Duodenal mucosa (tissue), 2 donors: ENCODE data around the gene EFR3B.
"Not testable (repeated sequence)": the region's sequence is repeated elsewhere in the genome, so short reads cannot be mapped to it uniquely, and the experiment has no call there.

Experiments used
- H3K27ac ChIP-seq: one replicate; pipeline ENCODE4 v1.7.0; 2013; ENCODE audit warnings: low read depth, low read length
- H3K27me3 ChIP-seq, 2 donors: one replicate each; pipeline ENCODE4 v1.7.0; 2013; ENCODE audit warnings: low read length in 2 of 2, control low read depth in 1 of 2; ENCODE audit not compliant: insufficient read depth in 2 of 2, control insufficient read depth in 1 of 2
- H3K36me3 ChIP-seq, 2 donors: one replicate each; pipeline ENCODE4 v1.7.0; 2013; ENCODE audit warnings: low read length in 2 of 2, control low read depth in 1 of 2; ENCODE audit not compliant: insufficient read depth in 2 of 2, control insufficient read depth in 1 of 2
- H3K4me1 ChIP-seq, 2 donors: one replicate each; pipeline ENCODE4 v1.7.0; 2013; ENCODE audit warnings: low read length in 2 of 2, control low read depth in 1 of 2; ENCODE audit not compliant: insufficient read depth in 2 of 2, control insufficient read depth in 1 of 2
- H3K4me3 ChIP-seq, 2 donors: one replicate each; pipeline ENCODE4 v1.7.0; 2013; ENCODE audit warnings: low read length in 2 of 2, low read depth in 1 of 2
- H3K9ac ChIP-seq, 2 donors: one replicate each; pipeline ENCODE4 v1.7.0; 2013; ENCODE audit warnings: low read length in 2 of 2, low read depth in 1 of 2
- H3K9me3 ChIP-seq, 2 donors: one replicate each; pipeline ENCODE4 v1.7.0; 2013; ENCODE audit warnings: low read length in 2 of 2, control low read depth in 1 of 2; ENCODE audit not compliant: control insufficient read depth in 1 of 2

Gene EFR3B

GRCh38 chr2:25132299-25132635 is 90.4 kb downstream of the EFR3B start:
- no peak overlapping the region for H3K27ac ChIP-seq
- no peaks in the 10 kb centered on the region for H3K9me3 ChIP-seq
- no peaks in the 10 kb centered on the region for H3K36me3 ChIP-seq
- H3K9ac ChIP-seq: no peak overlapping the region
- H3K4me3 ChIP-seq: peak overlapping the region; percentile 28 to 47
- peaks cover 0 to 9% of the 10 kb centered on the region in 2 donors for H3K4me1 ChIP-seq
- H3K27me3 ChIP-seq: peaks cover 17 to 31% of the 10 kb centered on the region in 2 donors

DNA sequence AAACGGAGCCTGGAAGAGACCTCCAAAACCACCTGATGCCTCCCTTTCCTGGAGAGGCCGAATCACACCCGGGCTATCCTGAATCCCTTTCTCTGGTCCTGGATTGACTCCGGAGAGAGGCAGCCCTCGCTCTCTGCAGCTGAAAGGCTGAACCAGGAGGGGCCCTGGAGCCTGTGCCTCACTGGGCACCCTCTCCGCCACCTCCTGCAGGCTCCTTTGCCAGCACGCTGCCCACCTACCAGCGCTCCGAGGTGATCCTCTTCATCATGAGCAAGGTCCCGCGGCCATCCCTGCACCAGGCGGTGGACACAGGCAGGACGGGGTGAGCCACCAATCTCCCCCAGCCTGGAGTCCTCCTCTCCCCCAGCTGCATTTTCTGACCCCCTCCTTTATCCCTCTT is 90.8 kb downstream of the EFR3B start:
- H3K4me3 ChIP-seq: no peak overlapping the region
- no peak overlapping the region for H3K27ac ChIP-seq
- H3K9me3 ChIP-seq: no peaks in the 10 kb centered on the region
- H3K9ac ChIP-seq: no peak overlapping the region
- no peaks in the 10 kb centered on the region for H3K36me3 ChIP-seq
- H3K27me3 ChIP-seq: peaks cover 17 to 32% of the 10 kb centered on the region in 2 donors
- H3K4me1 ChIP-seq: peaks cover 0 to 9% of the 10 kb centered on the region in 2 donors

DNA sequence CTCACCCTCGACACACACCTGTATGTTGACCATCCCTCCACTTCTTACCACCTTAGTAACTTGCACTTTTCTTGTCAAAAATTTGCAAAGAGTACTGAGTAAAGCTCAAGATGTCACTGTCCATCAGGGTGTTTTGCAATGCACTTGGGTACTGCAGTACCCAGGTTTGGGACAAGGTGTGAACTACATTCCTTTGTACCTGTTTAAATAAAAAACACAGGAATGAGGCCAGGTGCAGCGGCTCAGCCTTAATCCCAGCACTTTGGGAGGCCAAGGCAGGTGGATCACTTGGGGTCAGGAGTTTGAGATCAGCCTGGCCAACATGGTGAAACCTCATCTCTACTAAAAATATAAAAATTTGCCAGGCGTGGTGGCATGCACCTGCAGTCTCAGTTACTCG is 98.7 kb downstream of the EFR3B start:
- not testable (repeated sequence) for H3K9ac ChIP-seq, H3K27ac ChIP-seq, H3K27me3 ChIP-seq, H3K4me3 ChIP-seq, H3K4me1 ChIP-seq, H3K9me3 ChIP-seq, H3K36me3 ChIP-seq

DNA sequence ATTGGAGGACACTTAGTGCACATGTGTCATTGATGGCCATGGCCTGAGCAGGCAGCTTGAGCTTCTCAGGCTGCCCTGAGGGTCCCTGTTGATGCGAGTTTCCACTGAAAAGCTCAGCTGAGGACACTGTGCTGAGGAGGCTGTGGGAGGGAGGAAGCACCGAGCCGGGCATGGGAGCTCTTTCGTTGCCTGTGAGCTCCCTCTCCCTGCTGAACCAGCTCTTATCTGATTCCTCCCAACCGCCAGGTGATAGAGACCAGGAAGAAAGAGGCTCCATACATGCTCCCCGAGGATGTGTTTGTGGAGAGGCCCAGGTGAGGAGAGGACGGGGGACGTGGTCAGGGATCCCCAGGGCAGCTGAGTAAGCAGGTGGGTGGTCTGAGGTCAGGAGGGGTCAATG is 99.2 kb downstream of the EFR3B start:
- Histone ChIP-seq H3K9me3 (no peaks in the 10 kb centered on the region), H3K27ac (no peak overlapping the region), H3K4me1 (no peaks in the 10 kb centered on the region), H3K9ac (no peak overlapping the region), H3K36me3 (no peaks in the 10 kb centered on the region), H3K4me3 (no peak overlapping the region), H3K27me3 (peaks cover 6% of the 10 kb centered on the region in 2 donors)

DNA sequence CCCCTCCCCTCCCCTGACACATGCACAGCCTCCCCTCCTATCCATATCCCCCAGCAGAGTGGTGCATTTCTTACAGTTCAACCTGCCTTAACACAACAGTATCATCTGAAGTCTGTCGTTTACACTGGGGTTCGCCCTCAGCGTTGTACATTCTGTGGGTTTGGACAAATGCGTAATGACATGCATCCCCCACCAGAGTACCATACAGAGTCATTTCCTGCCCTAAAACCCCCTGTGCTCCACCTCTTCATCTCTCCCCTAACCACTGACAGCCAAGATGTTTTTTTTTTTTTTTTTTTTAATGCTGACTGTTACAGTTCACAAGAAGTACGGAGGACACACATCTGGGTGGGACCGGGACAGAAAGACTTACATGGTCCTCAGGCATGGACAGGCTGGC is 103.9 kb downstream of the EFR3B start:
- Histone ChIP-seq H3K9ac (no peak overlapping the region), H3K9me3 (no peaks in the 10 kb centered on the region), H3K27ac (no peak overlapping the region), H3K27me3 (no peaks in the 10 kb centered on the region), H3K36me3 (no peaks in the 10 kb centered on the region), H3K4me3 (no peak overlapping the region), H3K4me1 (no peaks in the 10 kb centered on the region)

GRCh38 chr2:25146896-25147295 is 105.0 kb downstream of the EFR3B start:
- Histone ChIP-seq H3K27ac (no peak overlapping the region), H3K9ac (no peak overlapping the region), H3K4me3 (no peak overlapping the region), H3K36me3 (no peaks in the 10 kb centered on the region), H3K27me3 (no peaks in the 10 kb centered on the region), H3K9me3 (no peaks in the 10 kb centered on the region), H3K4me1 (no peaks in the 10 kb centered on the region)

DNA sequence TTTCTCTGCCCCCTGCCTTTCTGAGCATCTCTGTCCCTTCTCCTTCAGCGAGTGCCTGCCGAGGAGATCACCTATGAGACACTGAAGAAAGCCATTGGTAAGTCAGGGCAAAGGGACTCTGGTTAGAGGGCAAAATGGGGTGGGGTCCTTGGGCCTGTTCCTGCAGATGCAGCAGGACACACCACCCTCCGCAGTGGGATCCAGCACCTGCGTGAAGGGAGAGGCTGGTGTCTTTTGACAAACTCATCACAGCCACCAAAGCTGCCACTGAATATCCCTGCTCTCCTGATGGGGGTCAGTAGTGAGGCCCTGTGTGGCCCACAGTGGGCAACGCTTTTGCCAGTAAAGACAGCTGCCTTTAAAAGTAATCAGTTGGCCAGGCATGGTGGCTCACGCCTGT is 107.8 kb downstream of the EFR3B start:
- Histone ChIP-seq H3K4me3 (no peak overlapping the region), H3K4me1 (no peaks in the 10 kb centered on the region), H3K27me3 (no peaks in the 10 kb centered on the region), H3K9ac (no peak overlapping the region), H3K36me3 (no peaks in the 10 kb centered on the region), H3K27ac (no peak overlapping the region), H3K9me3 (no peaks in the 10 kb centered on the region)

DNA sequence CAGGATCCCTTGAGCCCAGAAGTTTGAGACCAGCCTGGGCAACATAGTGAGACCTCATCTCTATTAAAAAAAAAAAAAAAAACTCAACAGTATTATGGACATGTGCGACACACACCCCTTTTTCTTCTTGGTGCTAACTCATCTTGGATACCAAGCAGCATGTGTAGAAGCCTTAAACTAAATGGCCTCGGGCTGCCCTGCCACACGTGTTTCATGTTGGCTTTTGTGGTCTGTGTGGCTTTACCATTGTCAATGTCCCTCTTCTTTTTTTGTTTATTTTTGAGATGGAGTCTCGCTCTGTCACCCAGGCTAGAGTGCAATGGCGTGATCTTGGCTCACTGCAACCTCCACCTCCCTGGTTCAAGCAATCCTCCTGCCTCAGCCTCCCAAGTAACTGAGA is 109.1 kb downstream of the EFR3B start:
- not testable (repeated sequence) for H3K27me3 ChIP-seq

DNA sequence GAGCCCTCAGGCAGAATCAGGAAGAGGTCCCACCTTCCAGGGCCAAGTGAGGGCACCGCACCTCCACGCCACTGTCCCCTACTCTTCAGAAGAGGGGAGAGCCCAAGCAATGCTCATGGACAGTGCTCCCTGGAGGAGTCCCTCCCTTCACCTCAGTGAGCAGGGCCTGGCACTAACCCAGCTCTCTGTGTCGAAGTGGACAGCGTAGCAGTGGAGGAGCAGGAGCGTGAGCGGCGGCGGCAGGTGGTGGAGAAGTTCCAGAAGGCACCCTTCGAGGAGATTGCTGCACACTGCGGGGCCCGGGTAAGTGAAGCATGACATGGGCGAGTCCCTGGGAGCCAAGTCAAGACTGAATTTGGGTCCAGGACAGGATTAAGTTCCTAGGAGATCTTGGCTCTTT is 109.8 kb downstream of the EFR3B start:
- Histone ChIP-seq H3K27ac (no peak overlapping the region), H3K4me1 (no peaks in the 10 kb centered on the region), H3K4me3 (no peak overlapping the region), H3K9me3 (no peaks in the 10 kb centered on the region), H3K9ac (no peak overlapping the region), H3K27me3 (no peaks in the 10 kb centered on the region), H3K36me3 (no peaks in the 10 kb centered on the region)

More for the DNA sequence above, 109.1 kb downstream of the EFR3B start:
- not testable (repeated sequence) for H3K36me3 ChIP-seq, H3K4me3 ChIP-seq, H3K27ac ChIP-seq, H3K9me3 ChIP-seq, H3K4me1 ChIP-seq, H3K9ac ChIP-seq

- no peak overlapping the region for H3K4me3 ChIP-seq
- no peaks in the 10 kb centered on the region for H3K36me3 ChIP-seq
- no peaks in the 10 kb centered on the region for H3K27me3 ChIP-seq
- no peak overlapping the region for H3K9ac ChIP-seq
- no peaks in the 10 kb centered on the region for H3K9me3 ChIP-seq
- H3K4me1 ChIP-seq: no peaks in the 10 kb centered on the region
- no peak overlapping the region for H3K27ac ChIP-seq
Observed at GRCh38 chr2:25155401-25155800, 113.5 kb downstream of the EFR3B start.

DNA sequence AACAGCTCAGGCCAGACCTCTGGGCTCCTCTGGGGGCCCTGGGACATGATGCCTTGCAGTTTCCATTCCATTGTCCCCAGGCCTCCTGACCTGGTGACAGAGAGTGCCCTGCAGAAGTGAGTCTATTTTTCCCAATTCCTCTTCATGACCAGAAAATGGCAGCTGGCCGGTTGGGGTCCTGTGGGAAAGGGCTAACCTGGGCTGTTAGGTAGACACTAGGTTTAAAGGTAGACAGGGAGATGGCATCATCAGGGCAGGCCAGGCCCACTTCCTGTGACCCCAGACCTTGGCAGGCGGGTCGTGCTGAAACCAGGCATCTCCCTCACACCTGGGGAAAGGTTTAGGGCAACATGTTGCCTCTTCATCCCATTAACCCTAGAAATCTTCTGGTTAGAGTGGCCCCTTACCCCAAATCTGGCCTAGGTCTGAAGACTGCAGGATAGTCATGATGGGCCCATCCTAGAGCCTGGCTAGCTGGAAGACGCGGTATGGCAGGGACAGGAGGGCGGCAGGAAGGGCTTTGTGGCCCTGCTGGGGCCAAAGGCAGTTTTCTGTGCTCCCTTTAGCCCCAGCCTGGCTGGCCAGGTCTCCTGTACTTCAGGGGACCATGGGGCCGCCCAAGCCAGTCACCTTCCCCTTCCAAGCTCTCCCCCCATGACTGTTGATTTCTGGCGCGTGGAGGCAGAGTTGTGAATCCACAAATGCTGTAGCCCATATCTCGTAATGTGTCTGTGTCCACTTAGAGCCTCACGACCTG is 116.4 kb downstream of the EFR3B start:
- no peak overlapping the region for H3K9ac ChIP-seq
- no peak overlapping the region for H3K4me3 ChIP-seq
- H3K36me3 ChIP-seq: no peaks in the 10 kb centered on the region
- no peaks in the 10 kb centered on the region for H3K4me1 ChIP-seq
- H3K9me3 ChIP-seq: no peaks in the 10 kb centered on the region
- H3K27me3 ChIP-seq: no peaks in the 10 kb centered on the region
- H3K27ac ChIP-seq: no peak overlapping the region
